Panc1 (cell line): ENCODE data around the gene MCRIP2.

Experiments
- CTCF ChIP-seq: fragments of 450-650 bp; IDR thresholded peaks from 2 replicates; pipeline ENCODE4 v1.5.1; 2017; ENCODE audit warnings: mild to moderate bottlenecking
- POLR2AphosphoS5 ChIP-seq: IDR thresholded peaks from 2 replicates; pipeline ENCODE4 v1.6.1; 2012; ENCODE audit warnings: mild to moderate bottlenecking, low read depth, low read length, moderate library complexity
- TCF7L2 ChIP-seq: IDR thresholded peaks from 2 replicates; pipeline ENCODE4 v1.6.1; 2011; ENCODE audit warnings: mild to moderate bottlenecking, low read depth, low read length, inconsistent platforms

- TF ChIP-seq CTCF (no peak), TCF7L2 (no peak), POLR2AphosphoS5 (no peak)
Measured at GRCh38 chr16:651844-652243, 10.2 kb downstream of the MCRIP2 start.
